GM18873 (cell line): ENCODE measurements around the gene GBP3.
"Not testable (repeated sequence)": the region's sequence is repeated elsewhere in the genome, so short reads cannot be mapped to it uniquely, and the experiment has no call there.

Experiments
- ATAC-seq: cut with Tn5 transposase; IDR thresholded peaks from one replicate; pipeline ENCODE4 v1.9.1; 2021; ENCODE audit warnings: mild to moderate bottlenecking, moderate library complexity, moderate number of reproducible peaks; ENCODE audit not compliant: unreplicated experiment, low FRiP score

The GBP3 gene

GRCh38 chr1:89022167-89022959 is at the start of gene GBP3:
Gene GBP3, minus strand, starts transcription at chr1:89022866. Its CDS starts 2,145 bp downstream, at chr1:89020721.
- ATAC-seq = peak; percentile 76

GRCh38 chr1:89070509-89070908 is 47.8 kb upstream of the GBP3 start:
- ATAC-seq = no peak

GRCh38 chr1:89069951-89070350 is 47.3 kb upstream of the GBP3 start:
- no peak for ATAC-seq

- no peak for ATAC-seq
These were observed 45.6 kb upstream of the GBP3 start for GRCh38 chr1:89068291-89068690.

- peak; percentile 53 for ATAC-seq
These were observed 42.6 kb upstream of the GBP3 start, which contains the start of gene GBP1 for GRCh38 chr1:89065079-89065868. Gene GBP1, minus strand, starts transcription at chr1:89065208. Its CDS starts 1,974 bp downstream, at chr1:89063234.

- ATAC-seq = peak; percentile 25
These were observed 42.0 kb upstream of the GBP3 start for GRCh38 chr1:89064632-89065031.

- no peak for ATAC-seq
These were observed 40.4 kb upstream of the GBP3 start for GRCh38 chr1:89063094-89063493.

GRCh38 chr1:89060091-89060490 is 37.4 kb upstream of the GBP3 start:
- ATAC-seq = no peak

GRCh38 chr1:89051955-89052312 is 29.3 kb upstream of the GBP3 start:
- ATAC-seq = no peak

GRCh38 chr1:89051300-89051954 is 28.8 kb upstream of the GBP3 start:
- no peak for ATAC-seq

- no peak for ATAC-seq
These were observed 28.0 kb upstream of the GBP3 start for GRCh38 chr1:89050649-89051033.

GRCh38 chr1:89049901-89050648 is 27.4 kb upstream of the GBP3 start:
- ATAC-seq = not testable (repeated sequence)

GRCh38 chr1:89049187-89049586 is 26.5 kb upstream of the GBP3 start:
- not testable (repeated sequence) for ATAC-seq

- ATAC-seq = no peak
These were observed 25.1 kb upstream of the GBP3 start for GRCh38 chr1:89047734-89048133.

GRCh38 chr1:89046318-89047183 is 23.9 kb upstream of the GBP3 start:
- not testable (repeated sequence) for ATAC-seq

- no peak for ATAC-seq
These were observed 22.5 kb upstream of the GBP3 start for GRCh38 chr1:89044970-89045721.

GRCh38 chr1:89043940-89044339 is 21.3 kb upstream of the GBP3 start:
- ATAC-seq = no peak

- ATAC-seq = no peak
These were observed 19.8 kb upstream of the GBP3 start for GRCh38 chr1:89042491-89042890.

- ATAC-seq = no peak
These were observed 19.1 kb upstream of the GBP3 start for GRCh38 chr1:89041721-89042120.
